Inflammatory macrophage treated with lipopolysaccharide for 4 hours (primary cell): ENCODE measurements around the gene KAT8.
"Not testable (repeated sequence)": the region's sequence is repeated elsewhere in the genome, so short reads cannot be mapped to it uniquely, and the experiment has no call there.

Experiments used
- DNase-seq: peaks from one replicate; pipeline ENCODE4 v3.0.0-alpha.2; 2020

KAT8 gene

DNA sequence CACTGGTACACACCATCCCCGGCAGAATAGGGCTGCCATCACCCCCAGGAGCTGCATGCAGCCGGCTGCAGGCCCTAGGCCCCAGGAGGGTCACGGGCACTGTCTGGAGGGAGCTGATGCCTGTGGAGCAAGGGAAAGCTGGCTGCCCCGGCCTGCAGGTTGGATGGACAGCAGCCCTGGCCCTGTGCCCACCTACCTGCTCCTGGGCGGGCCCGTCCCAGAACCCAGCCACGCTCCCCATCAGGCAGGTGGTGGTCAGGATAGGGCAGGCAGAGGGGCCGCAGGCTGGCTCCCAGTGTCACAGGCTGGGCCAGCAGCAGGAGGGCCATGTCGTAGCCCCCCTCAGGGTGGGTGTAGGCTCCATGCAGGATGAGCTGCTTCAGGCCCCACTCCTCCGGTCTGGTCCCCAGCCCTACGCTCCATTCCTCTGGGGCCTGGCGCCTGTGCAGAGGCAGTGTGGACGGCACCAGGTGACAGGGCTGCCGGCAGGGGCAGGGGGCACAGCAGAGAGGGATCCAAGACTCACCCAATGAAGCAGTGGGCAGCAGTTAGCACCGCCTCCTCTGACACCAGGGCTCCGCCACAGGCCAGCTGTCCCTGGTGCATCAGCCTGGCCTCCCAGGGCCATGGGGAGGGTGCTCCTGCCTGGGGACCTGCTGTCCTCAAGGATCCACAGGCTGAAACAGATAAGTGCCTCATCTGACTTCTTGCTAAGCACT lies 32.7 kb upstream of the KAT8 start:
- DNase-seq, result no peak

DNA sequence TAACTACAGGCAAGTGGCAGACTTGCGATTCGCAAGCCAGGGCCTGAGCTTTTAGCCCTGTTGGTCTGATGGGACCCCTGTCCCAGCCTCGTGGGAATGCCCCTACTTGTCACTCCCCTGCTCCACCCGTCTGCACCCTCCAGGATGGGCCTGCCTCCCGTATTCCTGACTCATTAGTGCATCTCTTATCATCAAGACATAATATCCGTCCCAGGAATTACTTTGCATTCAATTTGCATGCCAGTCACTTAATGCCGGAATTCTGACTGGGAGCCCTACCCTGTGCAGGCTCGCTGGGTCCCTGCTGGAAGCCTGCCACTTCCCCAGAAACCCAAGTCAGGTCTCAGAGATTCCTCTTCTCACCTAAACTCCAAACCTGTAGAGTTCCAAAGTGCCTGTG lies 32.1 kb upstream of the KAT8 start:
- DNase-seq, result no peak

DNA sequence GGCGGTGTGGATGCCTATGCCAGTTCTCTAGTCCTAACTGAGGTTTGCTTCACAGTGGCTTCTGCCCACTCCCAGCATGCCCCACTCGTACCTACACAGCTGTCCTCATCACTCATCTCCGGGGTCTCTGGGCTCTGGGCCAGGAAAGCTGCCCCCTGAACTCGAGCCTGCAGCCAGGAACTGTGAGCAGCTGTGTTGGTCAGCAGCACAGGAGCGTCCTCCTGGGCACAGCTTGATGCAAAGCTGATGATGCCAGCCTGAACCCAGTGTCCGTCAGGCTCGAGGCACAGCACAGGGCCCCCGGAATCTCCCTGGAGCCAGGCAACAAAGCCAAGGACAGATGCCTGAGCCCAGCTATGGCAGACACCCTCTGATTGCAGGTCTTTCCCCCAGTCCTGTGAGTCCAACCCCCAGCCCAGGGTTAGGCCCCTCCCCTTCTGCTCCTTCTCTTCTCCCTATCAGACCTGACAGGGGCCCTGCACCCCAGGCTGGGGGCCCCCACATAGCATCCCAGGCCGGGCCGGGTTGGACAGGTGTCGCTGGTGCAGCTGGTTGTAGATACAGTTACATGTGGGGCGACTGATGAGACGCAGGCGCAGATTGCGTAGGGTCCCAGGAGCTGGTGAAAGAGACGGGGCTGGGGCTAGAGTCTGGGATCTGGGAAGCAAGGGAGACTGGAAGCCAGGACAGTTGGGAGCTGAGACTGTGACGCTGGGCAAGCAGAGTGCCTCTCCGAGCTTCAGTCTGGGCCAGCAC lies 31.4 kb upstream of the KAT8 start:
- no peak for DNase-seq

DNA sequence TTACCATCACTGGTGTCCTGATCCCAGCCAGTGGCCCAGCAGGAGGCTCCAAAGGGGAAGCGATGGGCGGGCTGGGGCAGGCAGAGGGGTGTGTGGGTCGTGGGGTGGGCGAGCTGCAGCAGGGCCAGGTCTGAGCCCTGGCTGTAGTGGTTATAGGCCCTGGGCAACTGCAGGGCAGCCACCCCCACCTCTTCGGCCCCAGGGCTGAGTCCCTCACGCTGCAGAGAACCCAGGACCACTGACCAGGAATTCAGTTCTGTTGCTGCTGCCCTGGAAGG lies 30.9 kb upstream of the KAT8 start:
- no peak for DNase-seq

DNA sequence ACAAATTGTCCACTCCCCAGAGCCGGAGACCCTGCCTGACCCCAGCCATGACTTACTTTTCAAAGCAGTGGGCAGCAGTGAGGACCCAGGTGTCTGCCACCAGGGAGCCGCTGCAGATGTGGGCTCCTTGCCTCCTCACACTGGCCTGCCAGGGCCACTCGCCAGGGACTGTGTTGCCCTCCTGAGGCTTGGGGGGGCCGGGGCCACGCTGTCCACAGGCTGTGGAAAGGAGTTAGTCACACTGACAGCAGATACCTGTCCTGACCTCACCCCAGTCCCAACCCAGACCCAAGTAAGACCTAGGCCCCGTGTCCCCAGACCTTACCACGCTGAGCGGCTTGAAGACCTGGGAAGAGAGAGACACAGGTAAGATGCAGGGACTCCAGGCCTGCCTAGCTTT lies 30.0 kb upstream of the KAT8 start:
- DNase-seq, result no peak

DNA sequence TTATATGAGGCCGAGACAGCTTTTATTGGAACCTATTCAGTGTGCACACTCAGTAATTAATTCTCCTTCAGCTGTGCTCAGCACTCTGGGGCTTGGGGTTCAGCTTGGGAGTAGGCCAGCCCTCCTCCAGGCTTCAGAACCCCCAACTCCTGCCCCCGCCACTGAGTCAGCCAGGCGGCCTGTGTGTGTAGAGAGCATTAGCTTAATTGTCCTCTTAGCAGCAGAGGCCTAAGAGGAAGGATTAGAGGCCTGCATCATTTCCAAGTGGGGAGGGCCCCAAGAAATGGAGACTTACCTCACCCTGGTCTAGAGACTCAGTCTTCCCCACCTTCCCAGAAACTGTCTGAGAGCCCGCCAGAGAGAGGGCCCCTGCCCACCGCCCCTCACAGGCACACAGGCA lies 29.5 kb upstream of the KAT8 start:
- DNase-seq, result no peak

DNA sequence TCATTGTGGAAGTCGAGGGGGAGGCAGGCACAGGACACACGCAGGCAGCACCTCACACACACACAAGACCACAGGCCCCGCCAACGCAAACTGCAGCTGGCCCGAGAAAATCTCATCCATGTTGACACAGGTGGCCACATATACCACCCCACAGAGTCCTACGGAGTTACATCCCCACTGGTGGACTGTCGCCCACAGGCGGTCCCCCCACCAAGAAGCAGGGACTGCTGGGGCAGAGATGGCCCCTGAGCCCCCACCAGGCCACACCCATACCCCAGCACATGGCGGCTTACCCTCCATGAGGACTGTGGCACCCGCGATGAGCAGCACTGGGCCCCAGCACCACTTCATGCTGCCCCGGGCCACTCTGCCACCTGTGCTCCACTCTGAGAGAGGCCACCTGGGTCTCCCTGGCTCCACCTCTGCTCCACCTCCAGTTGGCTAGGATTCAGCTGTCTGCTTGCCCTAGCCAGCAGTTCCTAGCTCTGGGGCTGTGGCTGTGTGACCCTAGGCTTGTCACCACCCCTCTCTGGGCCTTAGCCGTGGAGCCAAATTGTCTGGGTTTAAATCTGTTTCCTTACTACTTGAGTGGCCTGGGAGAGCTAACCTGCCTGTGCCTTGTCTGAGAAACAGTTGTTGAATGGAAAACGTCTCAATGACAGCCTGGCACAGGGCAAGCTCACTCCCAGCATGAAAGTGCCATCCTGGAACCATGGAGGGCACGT lies 28.8 kb upstream of the KAT8 start, which contains the start of gene PRSS53:
Gene PRSS53 (minus strand): TSS at position 485 of the 725 bp plus-strand sequence. CDS start 134 bp downstream, at position 351.
- DNase-seq, result no peak

DNA sequence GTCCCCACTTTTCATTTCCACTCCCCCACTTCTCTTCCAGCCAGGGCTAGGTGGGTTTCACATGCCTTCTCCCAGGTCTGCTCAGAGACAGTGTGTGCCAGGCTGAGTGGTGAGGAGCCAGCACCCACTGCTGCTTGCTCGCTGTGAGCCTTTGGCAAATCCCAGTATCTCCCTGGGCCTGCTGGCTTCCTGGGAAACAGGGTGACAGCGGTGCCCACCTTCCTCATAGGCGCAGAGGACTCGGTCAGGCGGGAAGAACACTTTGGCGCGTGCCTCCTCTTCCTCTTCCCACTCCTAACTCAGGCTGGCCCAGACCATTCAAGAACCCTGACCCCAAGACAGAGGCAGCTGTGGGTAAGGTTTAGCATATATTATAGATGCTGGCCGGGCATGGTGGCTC lies 28.3 kb upstream of the KAT8 start:
- DNase-seq, result no peak

DNA sequence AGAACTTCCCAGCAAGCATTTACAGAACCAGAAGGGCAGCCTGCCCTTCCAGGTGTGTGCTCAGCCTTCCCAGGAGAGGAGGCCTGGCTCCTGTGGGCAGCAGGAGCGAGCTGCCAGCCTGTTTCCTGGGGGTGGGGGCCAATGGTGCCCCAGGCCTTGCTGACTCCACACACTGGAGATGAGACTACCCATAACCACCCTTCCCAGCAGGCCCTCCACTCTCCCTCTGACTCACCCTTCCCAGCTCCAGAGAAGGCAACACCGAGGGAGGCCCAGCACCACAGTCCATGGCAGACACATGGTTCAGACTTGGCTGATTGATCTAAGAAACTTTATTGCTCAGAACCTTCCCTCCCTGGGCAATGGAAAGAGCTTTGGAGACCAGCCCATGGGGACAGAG lies 26.9 kb upstream of the KAT8 start:
- DNase-seq, result no peak

DNA sequence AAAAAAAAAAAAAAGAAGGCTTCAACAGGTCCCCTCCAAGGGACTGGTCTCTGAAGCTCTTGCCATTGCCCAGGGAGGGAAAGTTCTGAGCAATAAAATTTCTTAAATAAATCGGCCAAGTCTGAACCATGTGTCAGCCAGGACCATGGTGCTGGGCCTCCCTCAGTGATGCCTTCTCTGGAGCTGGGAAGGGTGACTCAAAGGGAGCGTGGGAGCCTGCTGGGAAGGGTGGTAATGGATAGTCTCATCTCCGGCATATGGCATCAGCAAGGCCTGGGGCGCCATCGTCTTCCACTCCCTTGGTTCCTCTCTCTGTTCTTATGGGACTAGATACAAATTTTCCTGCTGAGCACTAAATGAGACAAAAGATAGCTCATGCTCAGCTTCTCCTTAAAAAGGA lies 25.1 kb upstream of the KAT8 start:
- no peak for DNase-seq

DNA sequence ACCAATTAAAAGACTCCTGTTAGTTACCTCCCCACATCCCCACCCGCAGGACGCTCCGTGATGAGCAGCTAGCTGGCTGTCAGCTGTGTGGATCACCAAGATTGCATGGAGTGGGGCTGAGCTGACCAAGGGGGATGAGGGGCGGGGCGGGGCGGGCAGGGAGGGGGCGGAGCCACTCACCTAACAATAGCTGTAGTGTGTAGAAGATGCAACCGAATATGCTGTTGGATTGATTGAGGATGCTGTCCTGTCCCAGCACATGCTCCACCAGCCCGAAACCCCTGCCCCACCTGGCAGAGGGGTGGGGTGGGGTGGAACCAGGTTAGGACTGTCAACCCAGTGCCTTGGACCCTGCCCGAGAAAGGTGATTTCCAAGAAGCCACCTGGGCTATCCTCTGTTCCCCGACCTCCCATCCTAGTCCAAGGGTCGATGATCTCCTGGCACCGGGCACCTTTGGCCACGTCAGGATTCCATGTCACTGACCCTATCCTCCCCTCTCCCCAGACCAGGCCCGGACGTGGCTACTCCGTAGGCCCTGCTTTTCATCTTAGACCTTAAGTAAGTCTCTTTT lies 24.2 kb upstream of the KAT8 start:
- DNase-seq, result peak; percentile 13

DNA sequence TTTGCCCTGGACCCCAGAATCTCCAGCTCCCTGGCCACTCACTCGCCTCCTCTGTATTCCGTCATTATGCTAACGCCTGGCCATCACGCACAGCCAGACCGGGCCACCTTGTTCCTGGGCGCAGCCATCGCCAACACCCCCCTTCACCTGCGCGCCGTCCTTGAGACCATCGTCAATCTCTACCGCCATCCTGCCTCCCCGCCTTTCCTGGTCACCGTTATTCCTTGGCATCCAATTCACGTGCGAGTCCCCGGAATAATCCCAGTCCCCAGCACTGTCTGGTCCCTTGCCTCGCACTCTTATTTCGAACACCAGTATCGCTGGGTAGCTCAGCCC lies 23.4 kb upstream of the KAT8 start:
- no peak for DNase-seq

DNA sequence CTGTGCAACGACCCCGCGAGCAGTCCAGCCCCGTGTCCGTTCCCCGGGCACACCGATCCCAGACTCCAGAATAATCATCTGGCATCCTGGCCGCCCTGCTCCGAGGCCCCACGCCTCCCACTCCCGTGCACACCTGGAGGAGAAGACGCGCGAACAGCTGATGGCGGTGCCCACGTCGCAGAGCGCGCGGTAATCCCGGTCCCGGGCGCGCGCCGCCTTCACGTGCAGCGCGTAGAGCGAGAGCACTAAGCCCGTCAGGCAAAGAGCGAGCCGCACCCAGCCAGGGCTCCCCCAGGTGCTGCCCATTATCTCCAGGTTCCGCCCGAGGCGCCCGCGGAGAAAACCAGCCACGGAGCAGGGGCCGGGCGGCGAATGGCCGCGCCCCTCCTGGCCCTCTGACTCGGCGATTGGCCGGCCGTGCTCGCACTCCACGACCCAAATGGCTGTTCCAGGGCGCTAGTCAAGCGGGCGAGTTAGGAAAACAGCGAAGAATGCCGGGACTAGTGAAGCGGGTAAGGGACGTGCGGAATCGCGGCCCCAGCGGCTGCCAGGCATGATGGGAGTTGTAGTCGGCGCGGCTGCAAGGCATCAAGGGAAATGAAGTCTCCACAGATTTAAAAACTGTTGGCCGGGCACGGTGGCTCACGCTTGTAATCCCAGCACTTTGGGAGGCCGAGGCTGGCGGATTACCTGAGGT lies 22.9 kb upstream of the KAT8 start, which contains the start of gene VKORC1:
Gene VKORC1 (minus strand): TSS at position 374 of the 697 bp plus-strand sequence. CDS start 68 bp downstream, at position 306.
- peak; percentile 99 for DNase-seq

DNA sequence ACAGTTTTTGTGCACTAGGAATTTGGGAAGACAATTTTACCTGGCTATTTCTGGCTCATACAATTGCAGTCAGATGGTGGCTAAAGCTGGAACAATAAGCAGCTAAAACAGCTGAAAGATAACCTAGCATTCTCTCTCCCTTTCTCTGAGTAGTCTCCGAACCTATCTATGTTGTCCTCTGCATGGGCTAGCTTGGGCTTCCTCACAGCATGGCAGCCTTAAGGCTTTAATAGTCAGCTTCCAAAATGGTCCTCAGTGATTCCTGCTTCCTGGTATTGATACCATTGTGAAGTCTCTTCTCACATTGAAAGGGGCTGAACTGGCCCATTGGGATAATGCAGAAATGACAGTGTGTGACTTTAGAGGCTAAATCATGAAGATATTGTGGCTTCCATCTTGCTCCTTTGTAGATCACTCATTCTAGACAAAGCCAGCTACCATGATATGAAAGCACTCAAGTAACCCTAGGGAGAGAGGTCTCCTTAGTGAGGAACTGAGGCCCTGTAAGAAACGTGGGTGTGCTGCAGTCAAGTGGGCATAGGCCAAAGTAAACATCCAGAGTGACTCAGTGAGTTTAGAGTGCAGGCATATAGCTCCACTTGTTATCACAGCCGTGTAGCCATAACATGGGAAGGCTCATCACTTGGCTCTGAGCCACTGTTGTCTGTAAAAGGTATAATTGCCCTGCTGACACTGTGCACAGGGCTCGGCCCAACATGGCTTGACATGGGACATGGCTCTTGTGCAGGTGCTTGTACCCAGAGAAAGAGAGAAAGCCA lies 17.4 kb upstream of the KAT8 start:
- peak; percentile 17 for DNase-seq

DNA sequence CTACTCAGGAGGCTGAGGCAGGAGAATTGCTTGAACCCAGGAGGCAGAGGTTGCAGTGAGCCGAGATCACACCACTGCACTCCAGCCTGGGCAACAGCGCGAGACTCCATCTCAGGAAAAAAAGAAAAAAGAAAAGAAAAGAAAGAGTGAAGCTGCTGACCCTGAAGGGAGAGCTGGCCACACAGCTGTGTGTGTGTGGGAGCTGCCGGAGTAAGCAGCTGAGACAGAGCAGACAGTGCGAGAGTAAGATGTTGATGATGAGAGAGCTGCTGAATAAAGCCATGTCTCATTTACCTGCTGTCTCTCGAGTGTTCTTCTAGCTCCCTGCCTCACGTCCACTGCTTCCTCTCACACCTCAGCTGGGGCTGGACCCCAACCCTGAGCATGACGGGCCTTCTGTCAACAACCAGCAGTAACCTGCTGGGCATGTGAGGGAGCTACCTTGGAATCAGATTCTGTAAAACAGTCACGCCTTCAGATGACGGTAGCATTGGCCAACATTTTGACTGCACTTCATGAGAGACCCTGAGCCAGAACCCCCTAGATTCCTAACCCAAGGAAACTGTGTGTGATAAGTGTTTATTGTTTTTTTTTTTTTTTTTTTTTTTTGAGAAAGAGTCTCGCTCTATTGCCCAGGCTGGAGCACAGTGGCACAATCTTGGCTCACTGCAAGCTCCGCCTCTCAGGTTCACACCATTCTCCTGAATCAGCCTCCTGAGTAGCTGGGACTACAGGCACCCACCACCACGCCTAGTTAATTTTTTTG lies 16.4 kb upstream of the KAT8 start:
- DNase-seq, result not testable (repeated sequence)

DNA sequence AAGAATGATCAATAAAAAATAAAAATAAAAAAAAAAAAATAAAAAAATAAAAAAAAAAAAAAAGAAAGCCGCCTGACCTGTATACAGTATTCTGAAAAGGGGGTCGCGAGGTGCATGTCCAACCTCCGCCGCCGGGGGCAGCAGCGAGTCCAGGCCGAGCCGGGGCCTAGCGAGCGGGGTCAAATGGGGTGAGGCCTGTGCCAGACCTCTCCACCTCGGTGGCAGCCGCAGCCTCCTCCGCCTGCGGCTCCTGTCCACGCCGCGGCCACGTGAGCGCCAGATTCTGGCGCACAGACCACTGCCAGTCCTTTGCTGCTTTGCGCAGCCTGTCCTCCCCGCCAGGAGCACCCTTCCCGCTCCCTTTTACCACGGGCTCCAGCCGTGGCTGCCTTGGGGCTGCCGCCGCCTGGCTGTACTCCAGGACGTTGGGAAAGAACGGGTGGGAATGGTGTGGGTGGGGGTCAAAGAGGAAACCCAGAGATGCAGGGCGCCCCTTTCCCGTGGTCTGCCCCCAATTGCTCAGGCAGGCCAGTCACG lies 11.7 kb upstream of the KAT8 start:
- peak; percentile 73 for DNase-seq

DNA sequence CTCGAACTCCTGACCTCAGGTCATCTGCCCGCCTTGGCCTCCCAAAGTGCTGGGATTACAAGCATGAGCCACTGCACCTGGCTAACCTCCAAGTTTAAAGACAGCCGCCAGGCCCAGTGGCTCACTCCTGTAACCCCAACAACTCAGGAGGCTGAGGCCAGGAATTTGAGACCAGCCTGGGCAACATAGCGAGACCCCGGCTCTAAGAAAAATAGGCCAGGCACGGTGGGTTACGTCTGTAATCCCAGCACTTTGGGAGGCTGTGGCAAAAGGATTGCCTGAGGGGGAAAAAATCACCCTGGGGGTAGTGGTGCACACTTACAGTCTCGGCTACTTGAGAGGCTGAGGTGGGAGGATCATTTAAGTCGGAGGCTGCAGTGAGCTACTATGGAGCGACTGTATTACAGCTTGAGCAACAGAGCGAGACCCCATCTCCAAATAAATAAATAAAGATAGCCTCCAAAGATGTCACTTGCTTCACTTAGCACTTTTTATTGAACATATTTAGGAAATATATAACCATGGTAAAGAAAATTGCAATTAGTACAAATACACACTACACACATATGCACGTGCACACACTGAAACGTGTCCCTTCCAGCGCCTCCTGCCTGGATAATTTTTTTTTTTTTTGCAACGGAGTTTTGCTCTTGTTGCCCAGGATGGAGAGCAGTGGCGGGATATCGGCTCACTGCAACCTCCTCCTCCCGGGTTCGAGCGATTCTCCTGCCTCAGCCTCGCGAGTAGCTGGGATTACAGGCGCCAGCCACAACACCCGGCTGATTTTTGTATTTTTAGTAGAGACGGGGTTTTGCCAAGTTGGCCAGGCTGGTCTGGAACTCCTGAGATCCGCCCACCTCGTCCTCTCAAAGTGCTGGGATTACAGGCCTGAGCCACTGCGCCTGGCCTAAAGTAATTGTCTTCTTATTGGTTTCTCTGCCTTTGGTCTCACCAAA lies 10.7 kb upstream of the KAT8 start:
- no peak for DNase-seq

DNA sequence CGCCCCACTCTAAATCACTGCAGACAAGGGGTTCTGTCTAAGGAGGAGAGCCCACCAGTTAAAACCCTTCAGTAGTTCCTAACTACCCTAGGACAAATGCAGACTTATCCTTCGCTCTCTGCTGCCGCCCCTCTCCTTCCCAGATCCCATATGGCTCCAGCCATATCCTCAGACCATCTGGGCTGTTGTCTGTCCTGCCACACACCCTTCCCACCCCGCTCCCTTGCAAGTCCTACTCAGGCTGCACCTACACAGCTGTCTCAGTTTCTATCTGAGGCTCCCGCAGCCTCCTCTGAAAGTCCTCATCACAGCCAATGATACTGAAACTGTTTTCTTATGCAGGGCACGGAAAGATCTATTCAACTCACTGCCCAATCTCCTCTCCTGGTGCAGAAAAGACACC lies 10.0 kb upstream of the KAT8 start:
- peak; percentile 9 for DNase-seq

DNA sequence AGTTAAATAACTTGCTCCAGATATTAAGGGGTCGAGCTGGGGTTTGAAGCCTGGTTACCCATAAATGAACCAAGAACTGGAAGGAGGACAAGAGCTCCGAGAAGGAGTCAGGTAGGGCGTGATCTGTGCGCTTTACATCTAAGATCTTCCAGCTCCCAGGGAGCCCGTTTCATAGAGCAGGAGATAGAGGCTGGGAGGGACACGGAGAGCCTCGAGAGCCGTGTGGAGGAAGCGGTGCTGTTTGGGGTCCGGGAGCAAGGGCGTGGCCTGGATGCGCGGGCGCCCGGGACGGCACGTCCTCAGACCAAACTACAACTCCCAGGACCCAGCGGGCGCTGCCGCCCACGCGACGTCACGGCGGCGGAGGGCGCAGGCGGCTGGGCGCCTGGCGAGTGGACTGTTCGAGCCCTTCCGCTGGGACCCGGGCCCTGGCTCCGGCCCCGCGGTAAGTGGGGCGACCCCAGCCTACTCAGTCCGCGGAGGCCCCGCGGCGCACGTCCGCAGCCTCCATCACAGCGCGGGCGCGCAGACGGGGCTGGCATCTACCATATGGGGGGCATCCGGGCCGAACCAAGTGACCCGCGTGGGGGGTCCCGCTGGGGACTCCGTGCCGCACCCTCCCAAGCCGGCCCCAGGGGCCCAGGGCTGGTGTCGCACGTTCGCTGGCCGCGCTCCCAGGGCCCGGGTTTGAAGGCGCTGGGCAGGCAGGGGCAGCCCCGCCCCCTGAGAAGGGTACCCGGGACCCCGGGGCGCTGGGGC lies 9.2 kb upstream of the KAT8 start, which contains the start of gene BCKDK:
Gene BCKDK (plus strand): TSS at position 352 of the 759 bp plus-strand sequence. CDS start 838 bp downstream, outside the sequence.
- DNase-seq, result peak; percentile 83
